HG03139 (cell line): Measurements from ENCODE around the gene MS4A6E.
"Not testable (repeated sequence)": the region's sequence is repeated elsewhere in the genome, so short reads cannot be mapped to it uniquely, and the experiment has no call there.

Experiments
- ATAC-seq: cut with Tn5 transposase; IDR thresholded peaks from one replicate; pipeline ENCODE4 v1.9.1; 2021; ENCODE audit not compliant: unreplicated experiment

The MS4A6E gene

DNA sequence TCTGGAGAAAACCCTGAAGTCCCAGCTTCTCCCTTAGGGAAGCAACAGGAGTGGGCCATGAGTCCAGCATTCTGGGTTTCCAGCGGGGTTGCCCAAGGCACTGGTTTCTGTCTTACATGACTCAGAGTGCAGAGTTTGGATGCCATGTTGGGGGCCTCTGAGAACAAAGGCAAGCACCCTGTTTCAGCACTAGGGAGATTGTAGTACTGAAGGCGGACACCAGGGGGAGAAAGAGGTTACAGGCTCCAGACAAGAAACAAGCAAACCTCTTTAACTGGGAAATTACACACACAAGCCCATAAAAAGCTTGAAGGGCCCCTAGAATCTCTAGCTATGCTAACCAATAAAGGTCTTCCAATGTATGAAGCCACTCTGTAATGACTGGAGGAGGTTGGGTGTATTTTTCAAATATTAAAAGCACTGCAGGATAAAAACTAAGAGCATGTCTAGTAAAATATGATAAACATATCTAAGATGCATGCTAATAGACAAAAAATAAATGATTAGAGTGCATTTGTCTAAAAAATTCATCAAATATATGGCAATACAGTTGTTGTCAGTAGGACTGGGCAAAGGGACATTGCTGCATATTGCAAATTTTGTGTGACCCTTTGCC is 7.1 kb downstream of the MS4A6E start:
- ATAC-seq: peak; percentile 61

DNA sequence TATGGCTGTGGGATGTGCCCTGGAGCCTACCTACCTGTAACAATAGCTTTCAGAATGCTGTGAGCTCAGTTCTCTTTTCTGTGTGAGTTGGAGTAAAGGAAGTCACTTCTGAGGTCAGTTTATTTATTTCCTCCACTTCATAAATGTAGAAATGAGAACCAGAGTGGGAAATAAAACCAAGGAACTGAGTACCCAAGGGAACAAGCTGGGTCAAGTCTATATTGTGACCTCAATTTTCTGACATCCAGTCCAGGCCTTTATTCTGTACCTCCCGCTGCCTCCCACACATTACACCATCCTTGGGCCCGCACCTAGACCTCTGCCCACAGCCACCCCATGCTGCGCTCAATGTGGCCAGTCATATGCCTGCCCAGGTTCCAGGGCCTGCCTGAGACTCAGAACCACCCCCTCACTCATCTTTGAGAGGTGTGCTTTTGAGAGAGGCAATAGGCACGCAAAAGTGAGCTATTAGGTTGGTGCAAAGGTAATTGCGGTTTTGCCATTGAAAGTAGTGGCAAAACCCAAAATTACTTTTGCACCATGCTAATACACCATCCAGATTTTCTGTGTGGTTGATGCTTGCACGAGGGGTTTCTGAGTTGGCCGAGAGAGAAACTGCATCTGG is 9.8 kb downstream of the MS4A6E start:
- no peak for ATAC-seq

DNA sequence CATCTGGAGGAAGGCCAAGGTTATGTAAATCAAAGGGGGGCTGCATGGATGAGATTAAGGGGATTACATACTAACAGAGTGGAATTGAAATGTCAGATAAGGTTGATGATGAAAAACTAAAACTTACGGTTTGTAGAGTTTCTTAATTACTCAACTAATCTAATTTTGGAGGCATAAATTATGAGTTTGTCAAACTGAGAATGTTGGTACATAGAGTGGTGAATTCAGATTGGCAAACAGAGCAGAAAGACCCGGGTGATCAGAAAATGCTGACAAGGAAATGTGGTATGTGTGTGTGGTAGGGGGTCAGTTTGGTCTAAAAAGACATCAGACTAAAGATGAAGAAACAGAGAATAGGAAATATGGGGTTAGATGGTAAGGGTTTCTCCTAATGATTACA is 11.0 kb downstream of the MS4A6E start:
- ATAC-seq: no peak

DNA sequence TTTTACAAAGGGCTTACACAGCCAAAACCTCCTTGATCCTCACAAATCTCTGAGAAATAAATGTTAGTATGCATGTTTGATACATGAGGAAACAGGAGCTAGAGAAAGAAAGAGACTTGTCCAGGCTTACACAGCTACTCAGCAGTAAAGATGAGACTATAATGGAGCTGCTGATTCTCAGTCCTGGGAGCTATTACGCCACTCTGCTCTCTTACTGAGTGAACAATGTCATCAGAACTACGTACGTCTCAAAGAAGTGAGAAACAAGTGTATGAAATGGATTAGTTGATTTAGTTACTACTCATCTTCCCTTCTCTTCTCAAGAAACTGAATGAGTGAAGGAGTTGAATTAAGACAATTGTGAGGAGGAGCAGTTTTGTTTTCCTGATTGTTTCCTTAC is 12.3 kb downstream of the MS4A6E start:
- ATAC-seq: no peak

DNA sequence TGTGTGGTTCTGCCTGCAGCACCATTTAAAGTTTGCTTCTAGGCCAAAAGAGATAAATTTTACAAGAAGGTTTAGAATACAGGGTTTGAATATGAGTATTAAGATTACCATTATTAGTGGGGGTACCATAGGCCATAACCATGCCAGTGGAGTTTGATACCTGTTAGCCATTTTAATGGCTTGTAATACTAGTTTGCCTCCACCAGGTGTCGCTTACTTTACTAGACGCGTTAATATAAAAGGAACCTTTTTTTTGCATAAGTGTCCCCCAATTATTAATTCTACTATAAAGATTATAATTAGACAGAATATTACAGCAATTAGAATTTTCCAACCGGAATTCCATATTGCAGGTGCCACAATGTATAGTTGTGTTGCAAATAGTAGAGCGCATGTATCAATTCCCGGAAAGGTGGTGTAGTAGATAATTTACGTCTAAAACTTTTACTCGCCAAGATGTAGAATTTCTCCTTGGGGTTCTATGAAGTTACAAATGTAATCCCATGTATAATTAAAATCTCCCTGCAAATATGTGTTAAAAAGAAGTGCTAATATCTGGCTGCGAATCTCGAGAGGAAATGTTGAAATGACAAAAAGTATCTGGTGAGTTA is 16.1 kb downstream of the MS4A6E start:
- no peak for ATAC-seq

DNA sequence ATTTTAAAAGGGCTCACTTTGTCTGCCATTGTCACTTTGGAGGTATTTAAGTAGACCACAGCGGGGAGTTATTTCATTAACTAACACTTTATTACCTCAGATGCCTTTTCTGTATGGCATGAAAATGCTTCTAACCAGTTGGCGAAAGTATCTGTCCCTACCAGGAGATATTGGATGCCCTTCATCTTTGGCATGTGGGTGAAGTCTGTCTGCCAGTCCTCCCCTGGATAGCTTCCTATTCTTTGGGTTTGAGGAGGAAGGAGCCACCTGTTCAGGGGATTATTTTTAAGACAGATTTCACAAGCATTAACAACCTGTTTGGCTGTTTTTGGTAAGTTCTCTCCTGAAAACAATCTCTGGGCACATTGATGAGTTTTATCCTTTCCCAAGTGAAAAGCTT is 17.1 kb downstream of the MS4A6E start:
- ATAC-seq: no peak

DNA sequence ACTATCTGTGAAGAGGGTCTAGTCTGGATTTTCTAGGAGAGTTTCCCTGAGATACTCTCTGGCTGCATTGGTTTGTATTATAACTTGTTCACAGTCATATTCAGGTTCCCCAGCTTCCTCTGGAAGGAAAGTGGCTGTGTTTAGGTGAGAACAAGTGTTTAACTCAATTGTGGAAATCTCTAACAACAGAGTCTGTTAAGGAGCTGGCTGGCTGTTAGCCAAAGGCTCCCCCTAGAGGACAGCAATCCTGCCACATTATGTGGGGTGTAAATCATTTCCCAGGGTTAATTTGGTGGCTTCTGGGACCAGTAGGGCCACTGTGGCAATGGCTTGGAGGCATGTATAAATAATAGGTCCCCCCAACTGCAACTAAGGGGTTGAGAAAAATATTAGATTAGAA is 18.4 kb downstream of the MS4A6E start:
- no peak for ATAC-seq

DNA sequence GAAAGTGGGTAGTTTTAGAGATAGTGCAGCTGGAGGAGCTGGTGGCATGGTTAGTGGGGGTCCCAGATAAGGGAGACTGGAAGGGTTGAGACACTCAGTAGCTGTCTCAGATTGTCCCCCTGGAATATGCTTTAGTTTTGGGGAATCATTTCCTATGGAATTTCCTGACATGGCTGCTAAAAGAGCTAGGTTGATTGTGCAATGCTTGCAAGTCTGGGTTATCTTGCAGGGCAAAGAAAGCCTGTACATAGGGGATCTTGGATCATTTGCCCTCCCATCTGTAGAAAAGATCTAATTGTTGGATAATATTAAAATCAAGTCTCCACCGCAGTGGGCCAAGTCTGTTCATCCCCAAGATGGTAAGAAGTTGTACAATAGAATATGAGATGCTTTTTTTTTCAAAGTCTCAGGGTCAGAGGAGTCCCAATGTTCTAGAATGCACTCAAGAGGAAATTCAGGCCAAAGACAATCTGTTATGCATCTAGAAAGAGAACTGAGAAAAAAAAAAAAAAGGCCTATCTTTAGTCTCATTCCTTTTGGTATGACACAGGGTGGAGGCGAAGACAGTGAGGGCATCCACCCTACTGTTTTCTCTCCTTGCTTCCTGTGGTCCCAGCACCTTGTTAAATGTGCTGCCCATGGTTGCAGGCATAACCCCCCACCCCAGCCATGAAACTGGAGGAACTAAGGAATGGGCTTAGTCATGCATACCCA is 20.2 kb downstream of the MS4A6E start:
- no peak for ATAC-seq

DNA sequence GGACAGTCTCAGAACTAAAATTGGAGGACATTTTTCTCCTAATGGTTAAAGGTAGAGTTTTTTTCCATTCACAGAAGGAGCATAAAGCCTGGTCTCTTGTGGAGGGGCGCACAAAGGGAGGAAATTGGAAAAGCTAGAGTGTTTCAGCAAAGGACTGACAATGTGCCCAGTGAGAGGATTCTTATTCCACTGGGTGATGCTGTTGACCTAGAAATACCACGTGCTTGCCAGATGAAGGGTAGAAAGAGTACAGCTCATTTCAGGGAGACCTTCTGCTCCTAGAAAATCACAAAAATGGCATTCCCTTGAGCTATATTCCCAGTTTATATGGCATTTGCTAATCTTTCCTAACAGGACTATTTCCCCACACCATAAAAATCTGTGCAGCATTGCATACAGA is 21.1 kb downstream of the MS4A6E start:
- ATAC-seq: no peak

DNA sequence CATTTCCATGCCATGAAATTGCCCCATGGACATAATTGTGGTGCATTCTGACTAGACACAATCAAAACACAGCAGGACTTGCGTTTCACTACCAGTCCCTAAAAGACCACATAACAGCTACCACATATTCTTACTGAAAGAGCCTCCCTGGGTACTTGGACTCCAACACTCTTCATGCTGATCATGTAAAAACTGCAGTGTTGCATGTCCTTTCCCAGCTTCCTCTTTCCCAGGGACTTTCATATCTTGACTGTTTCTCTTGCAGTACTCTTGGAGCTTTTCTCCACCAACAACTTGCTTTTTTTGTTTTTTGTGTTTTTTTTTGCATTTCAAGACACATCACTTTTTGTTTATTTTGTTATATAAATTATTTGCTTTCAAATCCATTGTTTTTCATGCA is 22.9 kb downstream of the MS4A6E start:
- no peak for ATAC-seq

DNA sequence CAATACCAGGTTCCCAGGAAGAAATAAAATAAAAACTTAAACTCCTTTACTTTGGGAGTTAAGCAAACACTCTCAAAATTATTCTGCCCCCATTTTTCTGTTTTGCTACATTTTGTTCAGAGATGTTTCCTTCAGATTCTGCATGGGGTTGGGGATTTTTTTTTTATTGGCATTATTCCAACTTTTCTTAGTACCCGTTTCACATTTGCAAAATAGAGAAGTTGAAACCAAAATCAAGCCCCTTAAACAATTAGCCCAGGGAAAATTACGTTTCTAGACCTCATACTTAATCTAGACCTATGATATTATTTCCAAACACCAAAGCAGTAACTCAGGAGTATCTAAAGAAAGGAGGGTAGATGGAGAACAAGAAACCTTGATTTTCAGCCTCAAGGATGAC is 30.7 kb downstream of the MS4A6E start:
- no peak for ATAC-seq

DNA sequence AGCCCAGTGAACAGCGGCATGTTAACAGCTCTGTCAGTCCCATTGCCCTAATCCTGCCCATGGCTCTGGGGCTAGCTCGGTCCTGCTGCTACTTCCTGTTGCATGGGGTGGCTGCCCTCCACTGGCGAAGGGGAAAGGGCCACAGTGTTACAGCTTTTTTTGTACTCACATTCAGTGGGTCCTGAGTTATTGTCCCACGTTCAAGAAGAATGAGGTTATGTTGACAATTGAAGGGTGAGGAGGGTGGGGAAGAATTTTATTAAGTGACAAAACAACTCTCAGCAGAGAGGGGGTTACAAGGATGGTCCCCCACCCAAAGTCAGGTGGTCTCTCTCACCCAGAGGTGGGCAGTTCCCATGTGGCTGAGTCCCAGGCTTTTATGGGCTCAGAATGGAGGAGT is 33.6 kb downstream of the MS4A6E start:
- no peak for ATAC-seq

DNA sequence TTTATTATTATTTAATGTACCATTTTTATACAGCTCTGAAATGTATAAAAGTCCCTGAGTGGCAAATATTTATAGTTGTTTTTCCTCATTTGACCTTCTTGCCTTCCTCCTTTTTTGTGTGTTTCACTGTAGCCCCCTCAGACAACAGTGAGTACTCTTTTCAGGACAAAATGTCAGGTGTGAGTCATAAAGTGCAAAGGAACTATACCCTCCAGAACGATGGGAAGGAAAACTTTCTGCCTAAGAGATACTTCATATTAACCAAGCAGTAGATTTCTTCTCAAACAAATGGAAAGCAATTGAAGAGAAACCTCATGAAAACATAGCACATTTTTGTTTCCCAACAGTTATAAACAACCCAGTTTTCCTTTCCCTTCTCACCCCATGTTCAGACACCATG is 35.2 kb downstream of the MS4A6E start:
- ATAC-seq: no peak

DNA sequence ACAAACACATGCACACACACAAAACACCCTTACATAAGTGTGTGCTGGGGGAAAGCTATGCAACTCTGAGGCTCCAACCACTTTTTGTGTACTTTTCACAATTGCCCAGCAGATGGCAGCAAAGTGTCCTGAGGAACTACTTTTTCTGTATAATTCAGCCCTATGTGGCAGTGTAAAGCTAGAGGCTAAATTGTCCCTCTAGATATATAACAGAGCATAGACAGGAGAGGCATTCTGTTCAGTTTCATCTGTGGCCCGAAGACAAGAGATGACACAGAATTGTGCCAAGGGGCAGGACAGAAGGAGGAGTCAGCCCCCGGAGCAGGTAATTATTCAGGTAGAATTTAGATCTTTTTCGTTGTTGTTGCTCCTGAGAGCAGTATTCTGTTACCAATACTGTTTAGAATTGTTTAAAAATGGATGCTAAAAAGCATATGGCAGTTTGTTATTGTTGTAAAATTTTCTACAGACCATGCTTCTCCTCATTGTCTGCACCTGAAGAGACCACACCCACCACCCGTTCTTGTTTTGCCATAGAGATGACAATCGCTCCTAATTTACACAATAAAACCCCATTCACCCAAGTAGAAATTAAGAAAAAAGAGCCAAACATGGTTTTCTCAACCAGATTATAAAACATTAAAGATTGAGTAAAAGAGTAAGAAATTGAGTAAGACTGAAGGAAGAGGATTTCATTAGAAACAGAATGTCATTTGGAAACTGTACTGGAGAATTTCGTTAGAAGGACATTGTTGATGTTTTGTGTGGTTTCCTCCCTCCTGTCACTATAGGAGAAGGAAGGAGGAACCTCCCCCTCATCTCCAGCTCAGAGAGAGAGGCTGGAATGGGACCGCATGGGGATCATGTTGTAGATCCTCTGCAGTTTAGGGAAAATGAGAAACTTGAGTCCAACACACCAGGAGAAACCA is 36.8 kb downstream of the MS4A6E start:
- ATAC-seq: peak; percentile 63

DNA sequence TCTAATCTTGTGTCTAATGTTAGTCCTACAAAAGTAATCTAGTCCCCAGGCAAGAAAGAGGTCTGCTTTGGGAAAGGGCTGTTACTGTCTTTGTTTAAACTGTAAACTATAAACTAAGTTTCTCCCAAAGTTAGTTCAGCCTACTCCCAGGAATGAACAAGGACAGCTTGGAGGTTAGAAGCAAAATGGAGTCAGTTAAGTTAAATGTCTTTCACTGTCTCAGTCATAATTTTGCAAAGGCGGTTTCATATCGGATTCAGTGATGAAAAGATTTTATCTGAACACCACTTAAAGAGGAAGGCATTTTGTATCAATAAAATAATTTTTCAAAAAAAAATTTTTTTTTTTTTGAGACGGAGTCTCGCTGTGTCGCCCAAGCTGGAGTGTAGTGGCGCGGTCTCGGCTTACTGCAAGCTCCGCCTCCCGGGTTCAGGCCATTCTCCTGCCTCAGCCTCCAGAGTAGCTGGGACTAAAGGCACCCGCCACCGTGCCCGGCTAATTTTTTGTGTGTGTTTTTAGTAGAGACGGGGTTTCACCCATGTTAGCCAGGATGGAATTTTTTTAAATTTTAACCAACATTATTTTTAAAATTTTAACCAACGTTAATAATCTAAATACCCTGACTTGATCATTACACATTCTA is 39.3 kb downstream of the MS4A6E start:
- ATAC-seq: not testable (repeated sequence)

DNA sequence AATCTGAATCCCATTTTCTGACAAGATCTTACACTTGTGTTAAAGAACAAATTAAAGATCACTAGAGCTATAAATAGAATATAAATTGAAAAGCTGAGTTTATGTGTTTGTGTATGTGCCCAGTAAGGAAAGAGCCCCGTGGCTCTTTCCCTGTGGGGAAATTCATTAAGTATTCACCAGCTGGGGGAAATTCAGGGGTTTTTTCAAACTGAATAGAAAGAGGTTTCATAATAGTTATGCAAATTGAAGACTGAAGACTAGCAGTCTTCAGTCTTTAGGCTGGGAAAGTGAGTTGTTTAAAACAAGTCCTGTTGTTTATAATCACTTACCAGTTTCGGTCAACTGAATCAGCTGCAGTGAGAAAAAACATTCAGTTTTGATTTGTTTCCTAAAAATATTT is 40.0 kb downstream of the MS4A6E start:
- peak; percentile 72 for ATAC-seq

DNA sequence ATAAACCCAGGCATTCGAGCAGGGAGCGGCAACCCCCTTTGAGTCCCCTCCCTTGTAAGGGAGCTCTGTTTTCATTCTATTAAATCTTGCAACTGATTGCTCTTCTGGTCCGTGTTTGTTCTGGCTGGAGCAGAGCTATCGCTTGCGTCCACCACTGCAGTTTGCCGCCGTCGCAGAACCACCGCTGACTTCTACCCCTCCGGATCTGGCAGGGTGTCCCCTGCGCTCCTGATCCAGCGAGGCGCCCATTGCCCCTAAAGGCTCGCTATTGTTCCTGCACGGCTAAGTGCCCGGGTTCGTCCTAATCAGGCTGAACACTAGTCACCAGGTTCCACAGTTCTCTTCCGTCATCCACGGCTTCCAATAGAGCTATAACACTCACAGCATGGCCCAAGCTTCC is 40.8 kb downstream of the MS4A6E start:
- ATAC-seq: no peak

DNA sequence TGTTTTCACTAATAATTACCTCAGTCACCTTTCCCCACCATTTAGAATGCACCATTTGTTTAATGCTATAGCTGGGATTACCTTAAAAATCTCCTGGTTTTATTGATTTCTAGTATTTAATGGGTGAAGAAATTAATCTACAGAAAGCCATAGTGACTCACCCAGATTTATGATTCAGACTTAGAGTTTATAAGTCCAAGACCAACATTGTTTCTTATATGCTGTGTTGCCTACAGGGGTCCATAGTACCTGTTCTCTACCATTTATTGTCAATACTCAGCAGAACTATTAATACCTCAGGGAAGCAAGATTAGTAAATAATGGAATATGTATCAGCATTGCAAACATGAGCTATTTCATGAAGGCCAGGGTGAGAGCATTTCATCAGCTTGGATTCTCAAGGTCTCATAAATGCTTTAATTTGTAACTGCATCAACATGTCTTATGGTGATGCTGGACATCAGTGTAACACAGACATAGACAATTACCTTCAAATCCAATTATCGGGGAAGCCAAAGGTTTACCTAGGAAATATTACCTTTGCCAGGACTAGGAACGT is 43.3 kb downstream of the MS4A6E start:
- no peak for ATAC-seq

DNA sequence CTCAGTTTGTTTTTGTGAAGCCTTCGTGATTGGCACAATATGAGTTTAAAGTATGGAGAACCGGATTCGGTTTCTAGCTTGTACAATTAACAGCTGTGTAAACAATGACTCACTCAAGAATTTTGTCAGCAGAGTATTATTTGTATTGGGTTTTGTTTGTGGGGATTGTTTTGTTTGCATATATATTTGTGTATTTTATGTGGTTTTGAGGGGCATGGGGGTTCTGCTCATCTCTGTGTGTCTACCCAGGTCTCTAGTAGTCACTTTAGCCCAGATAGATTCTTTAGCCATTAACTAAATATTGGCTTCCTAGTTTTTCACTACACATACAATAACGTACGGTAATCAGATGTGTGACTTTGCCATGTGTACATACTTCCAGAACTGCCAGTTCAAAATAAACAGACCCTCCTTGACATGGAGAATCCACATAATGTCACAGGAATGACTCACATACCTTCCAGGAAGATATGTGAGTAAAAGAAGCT is 43.8 kb downstream of the MS4A6E start:
- no peak for ATAC-seq

DNA sequence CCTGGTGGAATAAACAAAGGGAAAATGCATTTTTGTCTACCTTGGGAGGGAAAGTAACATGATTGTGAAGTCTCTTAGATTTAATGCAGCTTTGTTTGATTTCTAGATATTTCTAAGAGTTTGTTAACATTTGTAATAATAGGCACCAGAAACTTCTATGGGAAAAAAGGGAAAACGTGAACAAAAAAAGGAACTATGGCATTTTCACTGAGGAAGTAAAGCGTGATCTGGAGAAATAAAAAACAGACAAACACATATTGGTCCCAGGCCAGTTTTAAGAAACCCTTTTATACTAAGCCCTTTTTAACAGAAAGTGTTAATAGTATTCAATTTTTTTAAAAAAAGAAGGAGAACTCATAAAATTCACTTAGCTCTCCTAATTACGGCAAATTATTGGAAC is 44.3 kb downstream of the MS4A6E start:
- ATAC-seq: no peak
